HG03520 (cell line): ENCODE data around the gene ATM.
"Not testable (repeated sequence)": the region's sequence is repeated elsewhere in the genome, so short reads cannot be mapped to it uniquely, and the experiment has no call there.

ENCODE experiments used
- ATAC-seq: cut with Tn5 transposase; IDR thresholded peaks from one replicate; pipeline ENCODE4 v1.9.1; 2021; ENCODE audit warnings: mild to moderate bottlenecking, moderate library complexity; ENCODE audit not compliant: unreplicated experiment

The ATM gene

GRCh38 chr11:108370315-108370714 lies 147.4 kb downstream of the ATM start:
- no peak for ATAC-seq

- no peak for ATAC-seq
Observed at GRCh38 chr11:108370990-108371389, 148.1 kb downstream of the ATM start.

- not testable (repeated sequence) for ATAC-seq
Observed at GRCh38 chr11:108373505-108373904, 150.6 kb downstream of the ATM start.

GRCh38 chr11:108388576-108388975 lies 165.7 kb downstream of the ATM start:
- no peak for ATAC-seq

- no peak for ATAC-seq
Observed at GRCh38 chr11:108392353-108392752, 169.5 kb downstream of the ATM start.

GRCh38 chr11:108393046-108393445 lies 170.2 kb downstream of the ATM start:
- no peak for ATAC-seq

GRCh38 chr11:108394744-108395284 lies 171.9 kb downstream of the ATM start:
- no peak for ATAC-seq

GRCh38 chr11:108396672-108397071 lies 173.8 kb downstream of the ATM start:
- not testable (repeated sequence) for ATAC-seq

GRCh38 chr11:108398439-108398838 lies 175.6 kb downstream of the ATM start:
- no peak for ATAC-seq

- no peak for ATAC-seq
Observed at GRCh38 chr11:108402241-108402640, 179.4 kb downstream of the ATM start.

GRCh38 chr11:108403052-108403451 lies 180.2 kb downstream of the ATM start:
- no peak for ATAC-seq

GRCh38 chr11:108405706-108406105 lies 182.8 kb downstream of the ATM start:
- ATAC-seq, result no peak

- ATAC-seq, result no peak
Observed at GRCh38 chr11:108414958-108415357, 192.1 kb downstream of the ATM start.

GRCh38 chr11:108417551-108417950 lies 194.7 kb downstream of the ATM start:
- not testable (repeated sequence) for ATAC-seq
